ENCODE results near the gene C3. TPM values are rescaled to one million over a fixed set of nuclear protein-coding genes. Genes with fewer than 3 reads are reported as not detected.

Gene C3
- total and polyA plus RNA-seq, 2 of the 13 experiments (the other 11 are each of a cell fraction or from before 2014, with no cell fraction given), result 1,455 to 6,272 TPM

DNA sequence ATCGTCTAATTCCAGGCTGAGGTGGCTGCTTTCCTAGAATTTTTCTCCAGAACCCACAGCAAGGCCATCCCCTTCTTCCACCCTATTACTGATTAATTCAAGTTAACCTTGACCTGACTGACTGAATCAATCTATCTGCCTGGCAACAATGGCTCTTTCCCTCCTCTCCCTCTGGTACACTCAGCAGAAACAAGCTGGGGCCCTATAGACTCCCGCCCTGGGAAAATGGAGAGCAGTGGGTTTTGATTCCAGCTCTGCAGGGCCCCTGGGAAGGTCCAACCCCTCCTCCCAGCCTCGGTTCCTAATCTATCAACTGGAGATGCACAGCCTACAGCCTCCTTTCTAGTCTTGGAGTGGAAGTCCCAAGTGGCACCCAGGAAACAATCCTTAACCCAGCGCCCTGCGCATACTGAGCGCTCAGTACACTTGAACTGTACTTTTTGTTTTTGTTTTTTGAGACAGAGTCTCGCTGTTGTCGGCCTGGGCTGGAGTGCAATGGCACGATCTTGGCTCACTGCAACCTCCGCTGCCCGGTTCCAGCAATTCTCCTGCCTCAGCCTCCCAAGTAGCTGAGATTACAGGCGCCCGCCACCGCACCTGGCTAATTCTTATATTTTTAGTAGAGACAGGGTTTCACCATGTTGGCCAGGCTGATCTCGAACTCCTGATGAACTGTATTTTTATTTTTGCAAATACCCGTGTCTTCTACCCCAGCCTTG is 5.2 kb upstream of the C3 start (continued):
- TF ChIP-seq ZNF556 (CRISPR knock-in tag; IDR thresholded peaks at IDR 0.05; ENCODE audit: borderline replicate concordance) (no peak), ATF7 (IDR thresholded peaks at IDR 0.05) (no peak), ATF7 (CRISPR knock-in tag; IDR thresholded peaks at IDR 0.05) (no peak), GATAD2A (CRISPR knock-in tag; IDR thresholded peaks at IDR 0.05) (peak; percentile 72), MAZ (IDR thresholded peaks at IDR 0.05; ENCODE audit: borderline replicate concordance, low read depth, low read length) (no peak), MAZ (CRISPR knock-in tag; IDR thresholded peaks at IDR 0.05; ENCODE audit: low read depth) (0 out of 2 replicates have a peak, but pooled peaks have one; percentile 44), ZFYVE20 (CRISPR knock-in tag; IDR thresholded peaks at IDR 0.05; ENCODE audit: borderline replicate concordance, low read depth) (no peak), ZBTB43 (CRISPR knock-in tag; conservative IDR thresholded peaks at IDR 0.05) (0 out of 2 replicates have a peak, but pooled peaks have one; percentile 32), NCOA1 (CRISPR knock-in tag; IDR thresholded peaks at IDR 0.05) (no peak), ZNF563 (CRISPR knock-in tag; IDR thresholded peaks at IDR 0.05) (0 out of 2 replicates have a peak, but pooled peaks have one; percentile 20), ZNF552 (CRISPR knock-in tag; IDR thresholded peaks at IDR 0.05; ENCODE audit: borderline replicate concordance) (no peak), ZBTB38 (CRISPR knock-in tag; IDR thresholded peaks at IDR 0.05) (peak; percentile 36; the same call in 1 of the 2 replicates), ELF4 (CRISPR knock-in tag; IDR thresholded peaks at IDR 0.05; ENCODE audit: borderline replicate concordance) (no peak), TP53 (CRISPR knock-in tag; conservative IDR thresholded peaks at IDR 0.05) (no peak), SUZ12 (IDR thresholded peaks at IDR 0.05; ENCODE audit: low read depth, low read length) (no peak), ZNF282 (IDR thresholded peaks at IDR 0.05; ENCODE audit: partially characterized antibody) (no peak), TOPORS (CRISPR knock-in tag; IDR thresholded peaks at IDR 0.05) (no peak), MEIS2 (CRISPR knock-in tag; IDR thresholded peaks at IDR 0.05) (no peak), MATR3 (CRISPR knock-in tag; IDR thresholded peaks at IDR 0.05) (no peak), ZNF841 (CRISPR knock-in tag; IDR thresholded peaks at IDR 0.05; ENCODE audit: borderline replicate concordance) (no peak)
- TF ChIP-seq, protein P1, sequence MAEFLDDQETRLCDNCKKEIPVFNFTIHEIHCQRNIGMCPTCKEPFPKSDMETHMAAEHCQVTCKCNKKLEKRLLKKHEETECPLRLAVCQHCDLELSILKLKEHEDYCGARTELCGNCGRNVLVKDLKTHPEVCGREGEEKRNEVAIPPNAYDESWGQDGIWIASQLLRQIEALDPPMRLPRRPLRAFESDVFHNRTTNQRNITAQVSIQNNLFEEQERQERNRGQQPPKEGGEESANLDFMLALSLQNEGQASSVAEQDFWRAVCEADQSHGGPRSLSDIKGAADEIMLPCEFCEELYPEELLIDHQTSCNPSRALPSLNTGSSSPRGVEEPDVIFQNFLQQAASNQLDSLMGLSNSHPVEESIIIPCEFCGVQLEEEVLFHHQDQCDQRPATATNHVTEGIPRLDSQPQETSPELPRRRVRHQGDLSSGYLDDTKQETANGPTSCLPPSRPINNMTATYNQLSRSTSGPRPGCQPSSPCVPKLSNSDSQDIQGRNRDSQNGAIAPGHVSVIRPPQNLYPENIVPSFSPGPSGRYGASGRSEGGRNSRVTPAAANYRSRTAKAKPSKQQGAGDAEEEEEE (CRISPR knock-in tag; IDR thresholded peaks at IDR 0.05; ENCODE audit: borderline replicate concordance), result no peak
- TF ChIP-seq, protein P2, sequence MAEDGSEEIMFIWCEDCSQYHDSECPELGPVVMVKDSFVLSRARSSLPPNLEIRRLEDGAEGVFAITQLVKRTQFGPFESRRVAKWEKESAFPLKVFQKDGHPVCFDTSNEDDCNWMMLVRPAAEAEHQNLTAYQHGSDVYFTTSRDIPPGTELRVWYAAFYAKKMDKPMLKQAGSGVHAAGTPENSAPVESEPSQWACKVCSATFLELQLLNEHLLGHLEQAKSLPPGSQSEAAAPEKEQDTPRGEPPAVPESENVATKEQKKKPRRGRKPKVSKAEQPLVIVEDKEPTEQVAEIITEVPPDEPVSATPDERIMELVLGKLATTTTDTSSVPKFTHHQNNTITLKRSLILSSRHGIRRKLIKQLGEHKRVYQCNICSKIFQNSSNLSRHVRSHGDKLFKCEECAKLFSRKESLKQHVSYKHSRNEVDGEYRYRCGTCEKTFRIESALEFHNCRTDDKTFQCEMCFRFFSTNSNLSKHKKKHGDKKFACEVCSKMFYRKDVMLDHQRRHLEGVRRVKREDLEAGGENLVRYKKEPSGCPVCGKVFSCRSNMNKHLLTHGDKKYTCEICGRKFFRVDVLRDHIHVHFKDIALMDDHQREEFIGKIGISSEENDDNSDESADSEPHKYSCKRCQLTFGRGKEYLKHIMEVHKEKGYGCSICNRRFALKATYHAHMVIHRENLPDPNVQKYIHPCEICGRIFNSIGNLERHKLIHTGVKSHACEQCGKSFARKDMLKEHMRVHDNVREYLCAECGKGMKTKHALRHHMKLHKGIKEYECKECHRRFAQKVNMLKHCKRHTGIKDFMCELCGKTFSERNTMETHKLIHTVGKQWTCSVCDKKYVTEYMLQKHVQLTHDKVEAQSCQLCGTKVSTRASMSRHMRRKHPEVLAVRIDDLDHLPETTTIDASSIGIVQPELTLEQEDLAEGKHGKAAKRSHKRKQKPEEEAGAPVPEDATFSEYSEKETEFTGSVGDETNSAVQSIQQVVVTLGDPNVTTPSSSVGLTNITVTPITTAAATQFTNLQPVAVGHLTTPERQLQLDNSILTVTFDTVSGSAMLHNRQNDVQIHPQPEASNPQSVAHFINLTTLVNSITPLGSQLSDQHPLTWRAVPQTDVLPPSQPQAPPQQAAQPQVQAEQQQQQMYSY (CRISPR knock-in tag; IDR thresholded peaks at IDR 0.05), result no peak
- TF ChIP-seq, protein P3, sequence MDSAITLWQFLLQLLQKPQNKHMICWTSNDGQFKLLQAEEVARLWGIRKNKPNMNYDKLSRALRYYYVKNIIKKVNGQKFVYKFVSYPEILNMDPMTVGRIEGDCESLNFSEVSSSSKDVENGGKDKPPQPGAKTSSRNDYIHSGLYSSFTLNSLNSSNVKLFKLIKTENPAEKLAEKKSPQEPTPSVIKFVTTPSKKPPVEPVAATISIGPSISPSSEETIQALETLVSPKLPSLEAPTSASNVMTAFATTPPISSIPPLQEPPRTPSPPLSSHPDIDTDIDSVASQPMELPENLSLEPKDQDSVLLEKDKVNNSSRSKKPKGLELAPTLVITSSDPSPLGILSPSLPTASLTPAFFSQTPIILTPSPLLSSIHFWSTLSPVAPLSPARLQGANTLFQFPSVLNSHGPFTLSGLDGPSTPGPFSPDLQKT (CRISPR knock-in tag; IDR thresholded peaks at IDR 0.05; ENCODE audit: borderline replicate concordance), result no peak
